Measurements from ENCODE around the gene DIPK1C.

DIPK1C gene

DNA sequence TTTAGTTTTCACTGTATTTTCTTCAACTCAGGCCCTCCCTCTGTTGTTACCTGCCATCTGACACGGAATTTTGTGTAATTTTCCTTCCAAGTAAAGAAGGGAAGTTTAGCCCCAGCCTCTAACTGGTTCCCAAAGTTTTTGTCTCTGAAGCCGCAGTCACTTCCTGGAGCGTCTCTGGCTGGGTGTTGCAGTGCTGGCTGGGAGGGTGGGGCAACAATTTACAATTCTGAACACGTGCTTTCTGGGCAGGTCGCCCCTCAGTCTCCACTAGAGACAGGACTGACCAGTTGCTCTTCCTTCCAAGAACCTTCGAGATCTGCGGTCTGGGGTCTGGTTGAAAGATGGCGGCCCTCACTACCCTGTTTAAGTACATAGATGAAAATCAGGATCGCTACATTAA lies 42.5 kb upstream of the DIPK1C start:
- DNase-seq (ENCODE audit: insufficient read length, low spot score), result no peak
- no peak for FAIRE-seq
- TF ChIP-seq, protein P1, sequence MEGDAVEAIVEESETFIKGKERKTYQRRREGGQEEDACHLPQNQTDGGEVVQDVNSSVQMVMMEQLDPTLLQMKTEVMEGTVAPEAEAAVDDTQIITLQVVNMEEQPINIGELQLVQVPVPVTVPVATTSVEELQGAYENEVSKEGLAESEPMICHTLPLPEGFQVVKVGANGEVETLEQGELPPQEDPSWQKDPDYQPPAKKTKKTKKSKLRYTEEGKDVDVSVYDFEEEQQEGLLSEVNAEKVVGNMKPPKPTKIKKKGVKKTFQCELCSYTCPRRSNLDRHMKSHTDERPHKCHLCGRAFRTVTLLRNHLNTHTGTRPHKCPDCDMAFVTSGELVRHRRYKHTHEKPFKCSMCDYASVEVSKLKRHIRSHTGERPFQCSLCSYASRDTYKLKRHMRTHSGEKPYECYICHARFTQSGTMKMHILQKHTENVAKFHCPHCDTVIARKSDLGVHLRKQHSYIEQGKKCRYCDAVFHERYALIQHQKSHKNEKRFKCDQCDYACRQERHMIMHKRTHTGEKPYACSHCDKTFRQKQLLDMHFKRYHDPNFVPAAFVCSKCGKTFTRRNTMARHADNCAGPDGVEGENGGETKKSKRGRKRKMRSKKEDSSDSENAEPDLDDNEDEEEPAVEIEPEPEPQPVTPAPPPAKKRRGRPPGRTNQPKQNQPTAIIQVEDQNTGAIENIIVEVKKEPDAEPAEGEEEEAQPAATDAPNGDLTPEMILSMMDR (IDR thresholded peaks at IDR 0.05; ENCODE audit: insufficient read depth, missing control alignments), result no peak

DNA sequence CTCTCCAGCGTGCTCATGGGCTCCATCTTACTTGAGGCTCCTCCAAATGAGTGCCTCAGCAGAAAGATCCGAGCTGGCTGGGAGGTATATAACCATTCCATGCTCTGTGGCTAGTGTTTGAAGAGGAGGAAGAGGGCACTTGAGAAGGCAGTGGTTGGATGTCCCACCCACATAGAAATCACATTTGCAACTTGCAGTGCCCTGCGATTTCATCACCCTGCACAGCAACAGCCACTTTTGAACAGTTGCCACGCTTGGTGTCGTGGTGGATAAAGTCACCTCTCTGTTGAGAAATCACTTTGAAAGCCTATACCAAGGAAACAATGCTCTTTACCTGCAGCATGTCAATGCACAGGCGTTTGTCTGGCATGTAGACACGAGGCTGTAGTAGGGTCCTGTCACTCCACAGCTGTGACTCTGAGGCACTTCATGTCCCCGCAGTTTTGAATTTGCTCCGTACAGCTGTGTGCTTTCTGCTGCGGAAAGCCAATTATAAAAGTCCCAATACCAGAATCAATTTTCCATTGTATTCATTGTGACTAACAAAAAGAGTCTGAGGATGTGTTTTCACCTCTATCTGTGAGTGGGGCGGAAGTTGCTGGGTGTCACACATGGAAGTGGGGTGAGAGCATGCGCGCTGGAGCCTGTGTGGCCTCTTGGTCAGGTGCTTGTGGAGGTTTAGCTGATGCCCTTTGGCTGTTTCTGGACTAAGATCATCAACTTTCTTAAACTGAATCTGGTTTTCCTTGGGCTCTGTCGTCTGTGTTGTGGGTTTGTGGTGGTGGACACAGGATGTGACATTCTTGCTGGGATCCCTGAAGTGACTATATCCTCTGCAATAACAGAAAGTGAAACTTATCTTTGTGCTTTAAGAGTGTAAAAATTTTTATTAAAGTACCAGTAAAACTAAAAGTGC lies 41.9 kb upstream of the DIPK1C start:
- TF ChIP-seq, protein P1 (IDR thresholded peaks at IDR 0.05; ENCODE audit: insufficient read depth, missing control alignments), result no peak
- no peak for DNase-seq (ENCODE audit: insufficient read length, low spot score)
- FAIRE-seq, result peak; percentile 89

DNA sequence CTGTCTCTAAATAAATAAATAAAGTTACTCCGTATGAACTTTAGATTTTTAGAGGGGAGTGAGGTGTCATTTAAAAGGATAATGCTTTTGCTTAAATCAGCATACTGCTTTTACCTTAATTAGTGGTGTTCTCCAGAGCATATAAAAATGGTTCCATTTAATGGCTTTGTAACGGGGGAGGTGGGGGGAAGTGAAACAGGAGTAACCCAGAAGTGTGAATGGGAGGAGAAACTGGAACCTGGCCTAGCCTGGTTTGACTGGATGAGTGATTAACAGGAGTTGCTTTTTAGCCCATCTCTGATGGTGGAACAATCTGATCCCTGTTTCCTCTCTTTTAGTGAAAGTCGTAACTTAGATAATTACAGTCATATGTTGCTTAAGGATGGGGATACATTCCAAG lies 40.7 kb upstream of the DIPK1C start:
- TF ChIP-seq, protein P1 (IDR thresholded peaks at IDR 0.05; ENCODE audit: insufficient read depth, missing control alignments), result no peak
- FAIRE-seq (no peak), DNase-seq (ENCODE audit: insufficient read length, low spot score) (no peak)

DNA sequence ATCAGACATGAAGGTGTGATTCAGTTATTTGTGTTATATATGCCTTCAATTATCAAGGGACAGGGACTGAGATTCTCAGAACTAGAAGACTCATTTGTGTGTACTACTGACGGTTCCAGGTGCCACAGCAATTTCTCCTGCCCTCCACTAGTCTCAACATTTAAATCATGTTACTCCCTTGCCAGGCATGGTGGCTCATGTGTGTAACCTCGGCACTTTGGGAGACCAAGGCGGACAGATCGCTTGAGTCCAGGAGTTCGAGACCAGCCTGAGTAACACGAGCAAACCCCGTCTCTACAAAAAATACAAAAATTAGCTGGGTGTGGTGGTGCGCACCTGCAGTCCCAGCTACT lies 40.2 kb upstream of the DIPK1C start:
- no peak for DNase-seq (ENCODE audit: insufficient read length, low spot score)
- TF ChIP-seq, protein P1 (IDR thresholded peaks at IDR 0.05; ENCODE audit: insufficient read depth, missing control alignments), result no peak
- peak; percentile 97 for FAIRE-seq

DNA sequence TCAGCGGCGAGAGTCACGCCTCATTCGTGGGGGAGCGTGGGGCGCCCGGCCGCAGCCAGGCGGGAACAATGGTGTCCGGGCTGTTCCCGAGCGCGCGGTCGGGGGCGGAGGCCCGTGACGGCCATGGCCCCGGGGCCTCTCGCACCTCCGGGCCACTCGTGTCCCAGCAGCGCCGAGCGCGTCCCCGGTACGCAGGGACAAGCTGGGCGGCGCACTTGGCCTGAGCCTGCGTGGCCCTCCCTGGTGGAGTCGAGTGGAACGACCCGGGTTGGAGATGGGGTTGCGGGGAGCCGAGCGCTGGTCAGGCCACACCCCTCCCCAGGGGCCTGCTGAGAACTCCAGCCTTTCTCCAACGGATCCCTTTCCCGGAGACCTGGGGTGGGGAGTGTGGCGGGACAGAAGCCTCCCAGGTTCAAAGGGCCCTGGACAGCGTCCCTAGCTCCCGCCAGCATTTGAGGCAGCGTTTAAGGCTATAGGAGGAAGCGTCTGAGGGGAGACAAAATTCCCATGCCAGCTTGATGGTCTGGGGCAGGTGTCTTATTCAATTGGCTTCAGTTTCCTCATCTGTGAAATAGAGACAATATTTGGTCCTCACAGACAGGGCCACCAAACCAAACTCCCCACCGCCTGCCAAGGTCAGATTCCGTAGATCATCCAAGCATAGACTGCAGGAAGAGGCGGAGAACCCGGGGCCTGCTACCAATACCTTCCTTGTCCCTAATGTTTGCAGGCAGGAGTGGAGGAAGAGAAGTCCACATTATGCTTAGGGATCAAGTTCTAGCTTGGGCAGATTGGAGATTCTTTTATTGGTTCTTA lies 39.6 kb upstream of the DIPK1C start:
- TF ChIP-seq, protein P1 (IDR thresholded peaks at IDR 0.05; ENCODE audit: insufficient read depth, missing control alignments), result no peak
- FAIRE-seq (no peak), DNase-seq (ENCODE audit: insufficient read length, low spot score) (no peak)

DNA sequence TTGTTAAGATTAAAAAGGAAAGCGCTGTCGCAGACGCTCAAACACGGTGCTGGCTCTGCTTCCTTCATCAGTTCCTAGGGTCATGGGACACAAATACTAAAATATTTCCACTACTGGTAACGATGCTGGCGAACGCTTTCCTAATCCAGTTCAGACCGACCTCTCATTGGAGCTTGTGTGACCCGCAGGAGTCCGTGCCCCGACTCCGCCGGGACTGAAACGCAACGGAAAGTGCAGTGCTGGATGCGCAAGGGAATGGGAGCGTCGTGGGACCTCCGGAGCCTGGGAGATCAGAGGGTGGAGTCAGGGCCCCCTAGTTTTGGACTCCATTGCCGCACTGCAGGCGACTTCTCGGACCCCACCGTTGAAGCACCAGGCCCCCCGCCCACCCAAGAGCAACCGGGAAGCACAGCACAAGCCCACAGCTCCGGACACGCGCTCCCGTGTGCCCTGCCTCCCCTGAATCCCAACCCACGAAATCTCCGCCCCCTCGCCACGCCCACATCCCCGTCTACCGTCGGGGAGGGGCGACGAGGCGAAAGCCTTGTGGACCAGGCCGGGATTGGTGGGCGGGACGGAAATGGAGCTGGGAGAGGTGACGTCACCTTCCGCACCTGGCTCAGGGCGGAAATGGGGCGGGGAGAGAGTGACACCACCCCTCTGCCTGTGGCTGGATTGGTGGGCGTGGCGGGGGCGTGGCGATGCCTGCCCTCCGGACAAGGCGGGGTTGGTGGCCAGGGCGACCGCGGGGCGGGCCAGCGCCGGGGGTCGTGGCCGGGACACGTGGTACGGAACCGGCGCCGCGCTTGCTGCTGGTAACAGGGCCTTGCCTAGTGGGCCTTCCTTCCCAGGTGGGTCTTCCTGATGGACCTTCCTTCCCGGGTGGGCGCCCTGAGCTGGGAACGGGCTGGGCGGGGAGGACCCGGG lies 38.7 kb upstream of the DIPK1C start, which contains the start of gene CNDP2:
Gene CNDP2 (plus strand): TSS at position 783 of the 927 bp plus-strand sequence. CDS start 3,611 bp downstream, outside the sequence.
- TF ChIP-seq, protein P1 (IDR thresholded peaks at IDR 0.05; ENCODE audit: insufficient read depth, missing control alignments), result no peak
- DNase-seq (ENCODE audit: insufficient read length, low spot score) (peak; percentile 100), FAIRE-seq (peak; percentile 98)

Measured in D721Med (cell line).